Iris pigment epithelial cell (primary cell): Measurements from ENCODE around the gene TAF11L14.

Experiments
- DNase-seq: peaks from one replicate; pipeline ENCODE4 v3.0.0-alpha.2; 2011; ENCODE audit warnings: low read depth

The TAF11L14 gene

DNA sequence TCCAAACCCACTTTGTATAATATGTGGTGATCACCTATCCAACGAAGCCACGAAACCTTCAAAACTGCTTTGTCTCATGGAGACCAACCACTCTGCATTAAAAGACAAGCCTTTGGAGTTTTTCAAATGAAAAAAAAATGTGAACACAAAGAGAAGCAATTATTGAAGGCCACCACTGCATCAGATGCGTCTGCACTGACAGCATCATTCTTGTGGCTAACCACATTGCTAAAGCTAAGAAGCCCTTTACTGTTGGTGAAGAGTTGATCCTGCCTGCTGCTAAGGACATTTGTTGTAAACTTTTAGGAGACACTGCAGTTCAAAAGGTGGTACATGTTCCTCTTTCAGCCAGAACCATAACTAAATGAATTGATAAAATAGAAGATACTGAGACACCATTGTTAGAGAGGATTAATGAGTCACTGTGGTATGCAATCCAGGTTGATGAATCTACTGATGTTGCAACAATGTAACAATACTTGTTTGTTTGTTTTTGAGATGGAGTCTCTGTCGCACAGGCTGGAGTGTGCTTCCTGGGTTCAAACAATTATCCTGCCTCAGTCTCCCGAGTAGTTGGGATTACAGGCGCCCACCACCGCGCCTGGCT is 45.4 kb downstream of the TAF11L14 start:
- peak; percentile 20 for DNase-seq

DNA sequence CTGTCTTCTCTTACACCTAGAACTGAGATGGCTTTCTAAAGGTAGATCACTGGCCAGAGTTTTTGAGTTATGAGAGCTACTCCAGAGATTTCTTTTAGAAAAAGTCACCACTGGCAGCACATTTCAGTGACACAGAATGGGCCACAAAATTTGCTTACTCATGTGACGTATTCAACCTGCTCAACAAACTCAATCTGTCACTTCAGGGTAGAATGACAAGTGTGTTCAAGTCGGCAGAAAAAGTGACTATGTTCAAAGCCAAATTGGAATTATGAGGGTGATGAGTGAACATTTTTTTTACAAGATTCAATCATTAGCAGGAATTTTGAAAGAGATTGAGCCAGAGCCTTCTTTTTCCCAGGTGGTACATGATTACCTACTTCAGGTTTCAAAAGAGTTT is 46.5 kb downstream of the TAF11L14 start:
- no peak for DNase-seq
